WTC11 (cell line): ENCODE measurements around the gene NEK10.

Source experiments
- CREB1 ChIP-seq: sonication (generic); formaldehyde crosslinking; IDR thresholded peaks from 2 replicates; pipeline ENCODE4 v1.8.0; 2023; ENCODE audit warnings: mild to moderate bottlenecking, missing genetic modification reagents
- FOXJ3 ChIP-seq: sonication (generic); formaldehyde crosslinking; IDR thresholded peaks from 2 replicates; pipeline ENCODE4 v1.9.0; 2021; ENCODE audit warnings: missing genetic modification reagents, mild to moderate bottlenecking, borderline replicate concordance
- JUN ChIP-seq: sonication (generic); formaldehyde crosslinking; IDR thresholded peaks from 2 replicates; pipeline ENCODE4 v1.8.0; 2023; ENCODE audit warnings: mild to moderate bottlenecking, missing genetic modification reagents
- NFE2L1 ChIP-seq: sonication (generic); formaldehyde crosslinking; IDR thresholded peaks from 2 replicates; pipeline ENCODE4 v1.8.1; 2023; ENCODE audit warnings: missing genetic modification reagents
- NFYB ChIP-seq: sonication (generic); formaldehyde crosslinking; conservative IDR thresholded peaks from 2 replicates; pipeline ENCODE4 v1.8.0; 2022; ENCODE audit warnings: low read depth, missing genetic modification reagents
- NR2C2 ChIP-seq: sonication (generic); formaldehyde crosslinking; IDR thresholded peaks from 2 replicates; pipeline ENCODE4 v1.8.0; 2022; ENCODE audit warnings: mild to moderate bottlenecking, missing genetic modification reagents
- NR3C1 ChIP-seq: sonication (generic); formaldehyde crosslinking; conservative IDR thresholded peaks from 2 replicates; pipeline ENCODE4 v1.8.1; 2023; ENCODE audit warnings: low read depth, mild to moderate bottlenecking, missing genetic modification reagents
- RORB ChIP-seq: fragments of 250-450 bp; sonication (Bioruptor Pico); IDR thresholded peaks from 2 replicates; pipeline ENCODE4 v1.9.0; 2021; ENCODE audit warnings: mild to moderate bottlenecking
- TF ChIP-seq, protein P1 (sequence below): sonication (generic); formaldehyde crosslinking; IDR thresholded peaks from 2 replicates; pipeline ENCODE4 v1.8.0; 2022; ENCODE audit warnings: missing genetic modification reagents
- TF ChIP-seq, protein P2 (sequence below): fragments of 200-600 bp; IDR thresholded peaks from 2 replicates; pipeline ENCODE4 v1.8.0; 2022; ENCODE audit warnings: antibody characterized with exemption
- TF ChIP-seq, protein P3 (sequence below): sonication (generic); formaldehyde crosslinking; IDR thresholded peaks from 2 replicates; pipeline ENCODE4 v1.8.0; 2023; ENCODE audit warnings: missing genetic modification reagents
- TF ChIP-seq, protein P4 (sequence below): sonication (generic); formaldehyde crosslinking; IDR thresholded peaks from 2 replicates; pipeline ENCODE4 v1.8.1; 2023; ENCODE audit warnings: mild to moderate bottlenecking, missing genetic modification reagents, moderate library complexity
- TF ChIP-seq, protein P5 (sequence below): fragments of 250-450 bp; sonication (Bioruptor Pico); IDR thresholded peaks from 2 replicates; pipeline ENCODE4 v1.9.0; 2021; ENCODE audit warnings: mild to moderate bottlenecking

DNA sequence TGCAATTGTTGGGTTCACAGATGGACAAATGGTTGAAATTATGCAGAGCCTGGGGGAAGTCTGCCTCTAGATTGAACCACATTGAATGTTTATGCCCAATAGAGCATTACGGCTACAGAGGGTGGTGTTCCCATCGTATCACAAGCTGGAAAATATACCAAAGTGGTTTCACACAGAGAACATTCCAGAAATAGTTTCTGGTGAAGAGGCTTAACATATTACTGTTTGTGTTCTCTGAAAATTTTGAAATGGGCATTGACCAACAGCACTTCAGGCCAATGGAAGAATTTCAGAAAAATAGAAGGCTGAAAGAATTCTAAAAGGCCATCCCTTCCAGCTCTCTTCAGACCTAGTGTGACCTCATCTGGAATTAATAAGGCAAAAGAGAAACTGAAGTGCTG lies 203.9 kb downstream of the NEK10 start:
- TF ChIP-seq, protein P1, sequence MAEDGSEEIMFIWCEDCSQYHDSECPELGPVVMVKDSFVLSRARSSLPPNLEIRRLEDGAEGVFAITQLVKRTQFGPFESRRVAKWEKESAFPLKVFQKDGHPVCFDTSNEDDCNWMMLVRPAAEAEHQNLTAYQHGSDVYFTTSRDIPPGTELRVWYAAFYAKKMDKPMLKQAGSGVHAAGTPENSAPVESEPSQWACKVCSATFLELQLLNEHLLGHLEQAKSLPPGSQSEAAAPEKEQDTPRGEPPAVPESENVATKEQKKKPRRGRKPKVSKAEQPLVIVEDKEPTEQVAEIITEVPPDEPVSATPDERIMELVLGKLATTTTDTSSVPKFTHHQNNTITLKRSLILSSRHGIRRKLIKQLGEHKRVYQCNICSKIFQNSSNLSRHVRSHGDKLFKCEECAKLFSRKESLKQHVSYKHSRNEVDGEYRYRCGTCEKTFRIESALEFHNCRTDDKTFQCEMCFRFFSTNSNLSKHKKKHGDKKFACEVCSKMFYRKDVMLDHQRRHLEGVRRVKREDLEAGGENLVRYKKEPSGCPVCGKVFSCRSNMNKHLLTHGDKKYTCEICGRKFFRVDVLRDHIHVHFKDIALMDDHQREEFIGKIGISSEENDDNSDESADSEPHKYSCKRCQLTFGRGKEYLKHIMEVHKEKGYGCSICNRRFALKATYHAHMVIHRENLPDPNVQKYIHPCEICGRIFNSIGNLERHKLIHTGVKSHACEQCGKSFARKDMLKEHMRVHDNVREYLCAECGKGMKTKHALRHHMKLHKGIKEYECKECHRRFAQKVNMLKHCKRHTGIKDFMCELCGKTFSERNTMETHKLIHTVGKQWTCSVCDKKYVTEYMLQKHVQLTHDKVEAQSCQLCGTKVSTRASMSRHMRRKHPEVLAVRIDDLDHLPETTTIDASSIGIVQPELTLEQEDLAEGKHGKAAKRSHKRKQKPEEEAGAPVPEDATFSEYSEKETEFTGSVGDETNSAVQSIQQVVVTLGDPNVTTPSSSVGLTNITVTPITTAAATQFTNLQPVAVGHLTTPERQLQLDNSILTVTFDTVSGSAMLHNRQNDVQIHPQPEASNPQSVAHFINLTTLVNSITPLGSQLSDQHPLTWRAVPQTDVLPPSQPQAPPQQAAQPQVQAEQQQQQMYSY (CRISPR knock-in tag), result no peak
- TF ChIP-seq, protein P2, sequence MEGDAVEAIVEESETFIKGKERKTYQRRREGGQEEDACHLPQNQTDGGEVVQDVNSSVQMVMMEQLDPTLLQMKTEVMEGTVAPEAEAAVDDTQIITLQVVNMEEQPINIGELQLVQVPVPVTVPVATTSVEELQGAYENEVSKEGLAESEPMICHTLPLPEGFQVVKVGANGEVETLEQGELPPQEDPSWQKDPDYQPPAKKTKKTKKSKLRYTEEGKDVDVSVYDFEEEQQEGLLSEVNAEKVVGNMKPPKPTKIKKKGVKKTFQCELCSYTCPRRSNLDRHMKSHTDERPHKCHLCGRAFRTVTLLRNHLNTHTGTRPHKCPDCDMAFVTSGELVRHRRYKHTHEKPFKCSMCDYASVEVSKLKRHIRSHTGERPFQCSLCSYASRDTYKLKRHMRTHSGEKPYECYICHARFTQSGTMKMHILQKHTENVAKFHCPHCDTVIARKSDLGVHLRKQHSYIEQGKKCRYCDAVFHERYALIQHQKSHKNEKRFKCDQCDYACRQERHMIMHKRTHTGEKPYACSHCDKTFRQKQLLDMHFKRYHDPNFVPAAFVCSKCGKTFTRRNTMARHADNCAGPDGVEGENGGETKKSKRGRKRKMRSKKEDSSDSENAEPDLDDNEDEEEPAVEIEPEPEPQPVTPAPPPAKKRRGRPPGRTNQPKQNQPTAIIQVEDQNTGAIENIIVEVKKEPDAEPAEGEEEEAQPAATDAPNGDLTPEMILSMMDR, result no peak
- TF ChIP-seq RORB (no peak), CREB1 (CRISPR knock-in tag) (no peak), NFE2L1 (CRISPR knock-in tag) (no peak), JUN (CRISPR knock-in tag) (no peak), FOXJ3 (CRISPR knock-in tag) (no peak), NFYB (CRISPR knock-in tag) (no peak), NR3C1 (CRISPR knock-in tag) (no peak), NR2C2 (CRISPR knock-in tag) (no peak)
- TF ChIP-seq, protein P3, sequence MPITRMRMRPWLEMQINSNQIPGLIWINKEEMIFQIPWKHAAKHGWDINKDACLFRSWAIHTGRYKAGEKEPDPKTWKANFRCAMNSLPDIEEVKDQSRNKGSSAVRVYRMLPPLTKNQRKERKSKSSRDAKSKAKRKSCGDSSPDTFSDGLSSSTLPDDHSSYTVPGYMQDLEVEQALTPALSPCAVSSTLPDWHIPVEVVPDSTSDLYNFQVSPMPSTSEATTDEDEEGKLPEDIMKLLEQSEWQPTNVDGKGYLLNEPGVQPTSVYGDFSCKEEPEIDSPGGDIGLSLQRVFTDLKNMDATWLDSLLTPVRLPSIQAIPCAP (CRISPR knock-in tag), result no peak
- TF ChIP-seq, protein P4, sequence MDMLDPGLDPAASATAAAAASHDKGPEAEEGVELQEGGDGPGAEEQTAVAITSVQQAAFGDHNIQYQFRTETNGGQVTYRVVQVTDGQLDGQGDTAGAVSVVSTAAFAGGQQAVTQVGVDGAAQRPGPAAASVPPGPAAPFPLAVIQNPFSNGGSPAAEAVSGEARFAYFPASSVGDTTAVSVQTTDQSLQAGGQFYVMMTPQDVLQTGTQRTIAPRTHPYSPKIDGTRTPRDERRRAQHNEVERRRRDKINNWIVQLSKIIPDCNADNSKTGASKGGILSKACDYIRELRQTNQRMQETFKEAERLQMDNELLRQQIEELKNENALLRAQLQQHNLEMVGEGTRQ (CRISPR knock-in tag), result no peak
- TF ChIP-seq, protein P5, sequence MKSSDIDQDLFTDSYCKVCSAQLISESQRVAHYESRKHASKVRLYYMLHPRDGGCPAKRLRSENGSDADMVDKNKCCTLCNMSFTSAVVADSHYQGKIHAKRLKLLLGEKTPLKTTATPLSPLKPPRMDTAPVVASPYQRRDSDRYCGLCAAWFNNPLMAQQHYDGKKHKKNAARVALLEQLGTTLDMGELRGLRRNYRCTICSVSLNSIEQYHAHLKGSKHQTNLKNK, result no peak
